ENCODE results near the gene WDR20.

Gene WDR20

DNA sequence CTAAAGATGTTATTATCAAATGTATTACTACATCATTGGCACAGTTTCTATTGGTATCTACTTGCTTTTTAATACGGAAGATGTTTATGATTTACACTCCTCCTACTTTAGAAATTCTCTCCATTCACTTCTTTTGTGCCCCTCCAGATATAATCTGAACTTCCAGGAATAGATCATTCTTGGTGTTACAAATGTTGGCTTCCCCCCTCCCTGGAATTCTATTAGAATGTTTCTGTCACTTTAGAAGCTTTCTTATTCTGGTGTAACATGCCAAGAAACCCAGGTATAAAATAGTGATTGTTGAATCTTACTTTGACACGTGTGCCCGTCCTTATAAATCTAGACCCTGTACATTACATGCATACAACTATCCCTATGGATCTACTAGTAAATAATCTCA lies 1.2 kb upstream of the WDR20 start:
- H2AFZ ChIP-seq (ENCODE audit: low read depth, low read length): peak overlapping the region; percentile 94
- H3K4me3 ChIP-seq (ENCODE audit: low read depth in 1 of 2, low read length in 2 of 2): peak overlapping the region; percentile 69 to 82; a peak in 3 of 4 replicates
- H3K4me1 ChIP-seq (ENCODE audit: insufficient read depth, low read length): peaks cover 35% of the 10 kb centered on the region
- H3K9me3 ChIP-seq (ENCODE audit: insufficient read depth, low read length, severe bottlenecking): no peaks in the 10 kb centered on the region
- H3K79me2 ChIP-seq (ENCODE audit: insufficient read depth, low read length): peaks cover 40% of the 10 kb centered on the region
- H3K27ac ChIP-seq (ENCODE audit: low read length): no peak overlapping the region
- H3K27me3 ChIP-seq (ENCODE audit: insufficient read depth, low read length, poor library complexity): no peaks in the 10 kb centered on the region
- H3K9ac ChIP-seq (ENCODE audit: low read depth, low read length): peak overlapping the region; percentile 89
- H4K20me1 ChIP-seq (ENCODE audit: insufficient read depth, low read length): no peaks in the 10 kb centered on the region
- no peak for TF ChIP-seq EZH2 (IDR thresholded peaks at IDR 0.05; ENCODE audit: borderline replicate concordance, low read depth, low read length, severe bottlenecking)
- TF ChIP-seq CTCF (IDR thresholded peaks at IDR 0.05; ENCODE audit: borderline replicate concordance, extremely low read depth, low read length, poor library complexity, severe bottlenecking): no peak
- DNase-seq (no peak), ATAC-seq (ENCODE audit: insufficient read depth, low read depth) (no peak)
- peaks cover 9% of the 10 kb centered on the region; the same call in 1 of the 2 replicates for H3K36me3 ChIP-seq (ENCODE audit: insufficient read depth, low read length)
- H3K4me2 ChIP-seq (ENCODE audit: insufficient read depth, low read length): peak overlapping the region; percentile 84

DNA sequence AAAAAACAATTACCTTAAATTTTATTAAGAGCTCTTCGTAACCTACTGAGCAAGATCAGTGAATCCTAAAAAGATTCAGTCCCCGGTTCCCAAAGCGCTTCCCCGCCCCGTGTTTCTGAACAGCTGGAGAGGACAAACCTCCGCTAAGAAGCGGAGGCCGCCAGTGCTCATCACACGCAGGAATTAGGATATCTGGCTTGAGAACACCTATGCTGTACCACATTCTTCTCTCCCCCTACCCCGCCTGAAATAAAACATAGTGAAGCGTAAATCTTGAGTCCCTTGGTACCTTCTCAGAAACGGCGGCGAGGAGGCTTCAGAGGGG lies 774 bp upstream of the WDR20 start:
- H3K9ac ChIP-seq (ENCODE audit: low read depth, low read length): peak overlapping the region; percentile 89

GRCh38 chr14:102140027-102140749 lies 491 bp downstream of the WDR20 start:
- DNase-seq: peak; percentile 39
- H3K4me2 ChIP-seq (ENCODE audit: insufficient read depth, low read length): peak overlapping the region; percentile 84

More for the DNA sequence above, 774 bp upstream of the WDR20 start:
- no peak overlapping the region for H3K27ac ChIP-seq (ENCODE audit: low read length)
- peaks cover 44% of the 10 kb centered on the region for H3K79me2 ChIP-seq (ENCODE audit: insufficient read depth, low read length)
- peak overlapping the region; percentile 69 to 82; a peak in 3 of 4 replicates for H3K4me3 ChIP-seq (ENCODE audit: low read depth in 1 of 2, low read length in 2 of 2)
- peak overlapping the region; percentile 84 for H3K4me2 ChIP-seq (ENCODE audit: insufficient read depth, low read length)
- DNase-seq (no peak), ATAC-seq (ENCODE audit: insufficient read depth, low read depth) (no peak)
- TF ChIP-seq CTCF (IDR thresholded peaks at IDR 0.05; ENCODE audit: borderline replicate concordance, extremely low read depth, low read length, poor library complexity, severe bottlenecking): no peak
- TF ChIP-seq EZH2 (IDR thresholded peaks at IDR 0.05; ENCODE audit: borderline replicate concordance, low read depth, low read length, severe bottlenecking): no peak
- H4K20me1 ChIP-seq (ENCODE audit: insufficient read depth, low read length): no peaks in the 10 kb centered on the region
- H3K27me3 ChIP-seq (ENCODE audit: insufficient read depth, low read length, poor library complexity): no peaks in the 10 kb centered on the region
- H2AFZ ChIP-seq (ENCODE audit: low read depth, low read length): peak overlapping the region; percentile 94
- H3K9me3 ChIP-seq (ENCODE audit: insufficient read depth, low read length, severe bottlenecking): no peaks in the 10 kb centered on the region
- H3K4me1 ChIP-seq (ENCODE audit: insufficient read depth, low read length): peaks cover 35% of the 10 kb centered on the region
- H3K36me3 ChIP-seq (ENCODE audit: insufficient read depth, low read length): peaks cover 9% of the 10 kb centered on the region; the same call in 1 of the 2 replicates

More at GRCh38 chr14:102140027-102140749, 491 bp downstream of the WDR20 start:
- TF ChIP-seq CTCF (IDR thresholded peaks at IDR 0.05; ENCODE audit: borderline replicate concordance, extremely low read depth, low read length, poor library complexity, severe bottlenecking): no peak
- TF ChIP-seq EZH2 (IDR thresholded peaks at IDR 0.05; ENCODE audit: borderline replicate concordance, low read depth, low read length, severe bottlenecking): no peak
- Histone ChIP-seq H2AFZ (ENCODE audit: low read depth, low read length) (peak overlapping the region; percentile 94), H3K27me3 (ENCODE audit: insufficient read depth, low read length, poor library complexity) (no peaks in the 10 kb centered on the region), H3K36me3 (ENCODE audit: insufficient read depth, low read length) (peaks cover 9% of the 10 kb centered on the region; the same call in 1 of the 2 replicates), H3K9ac (ENCODE audit: low read depth, low read length) (peak overlapping the region; percentile 89), H3K27ac (ENCODE audit: low read length) (peak overlapping the region; percentile 74), H3K4me1 (ENCODE audit: insufficient read depth, low read length) (peaks cover 35% of the 10 kb centered on the region), H3K79me2 (ENCODE audit: insufficient read depth, low read length) (peaks cover 55% of the 10 kb centered on the region), H3K4me3 (ENCODE audit: low read depth in 1 of 2, low read length in 2 of 2) (peak overlapping the region; percentile 69 to 82), H3K9me3 (ENCODE audit: insufficient read depth, low read length, severe bottlenecking) (no peaks in the 10 kb centered on the region), H4K20me1 (ENCODE audit: insufficient read depth, low read length) (no peaks in the 10 kb centered on the region)
- peak; percentile 31 for ATAC-seq (ENCODE audit: insufficient read depth, low read depth)
